ENCODE measurements around the gene TNFRSF1B.

Gene TNFRSF1B

DNA sequence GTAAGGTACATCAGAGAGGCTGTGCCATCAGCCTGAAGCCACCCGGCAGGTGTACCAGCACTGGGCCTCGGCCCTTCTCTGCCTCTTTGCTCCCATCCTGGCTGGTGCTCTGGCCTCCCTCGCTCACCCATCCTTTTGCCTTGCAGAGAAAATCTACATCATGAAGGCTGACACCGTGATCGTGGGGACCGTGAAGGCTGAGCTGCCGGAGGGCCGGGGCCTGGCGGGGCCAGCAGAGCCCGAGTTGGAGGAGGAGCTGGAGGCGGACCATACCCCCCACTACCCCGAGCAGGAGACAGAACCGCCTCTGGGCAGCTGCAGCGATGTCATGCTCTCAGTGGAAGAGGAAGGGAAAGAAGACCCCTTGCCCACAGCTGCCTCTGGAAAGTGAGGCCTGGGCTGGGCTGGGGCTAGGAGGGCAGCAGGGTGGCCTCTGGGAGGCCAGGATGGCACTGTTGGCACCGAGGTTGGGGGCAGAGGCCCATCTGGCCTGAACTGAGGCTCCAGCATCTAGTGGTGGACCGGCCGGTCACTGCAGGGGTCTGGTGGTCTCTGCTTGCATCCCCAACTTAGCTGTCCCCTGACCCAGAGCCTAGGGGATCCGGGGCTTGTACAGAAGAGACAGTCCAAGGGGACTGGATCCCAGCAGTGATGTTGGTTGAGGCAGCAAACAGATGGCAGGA lies 24.5 kb upstream of the TNFRSF1B start:
- Histone ChIP-seq H3K9me3 (ENCODE audit: control insufficient read depth, insufficient read depth, low read length) (no peaks in the 10 kb centered on the region), H3K4me3 (ENCODE audit: low read length) (no peak overlapping the region), H3K27ac (ENCODE audit: low read depth, low read length) (no peak overlapping the region)

GRCh38 chr1:12142891-12143630 lies 23.7 kb upstream of the TNFRSF1B start:
- Histone ChIP-seq H3K36me3 (ENCODE audit: control insufficient read depth, low read length) (no peaks in the 10 kb centered on the region), H3K9me3 (ENCODE audit: control insufficient read depth, insufficient read depth, low read length) (no peaks in the 10 kb centered on the region), H3K27me3 (ENCODE audit: control insufficient read depth, low read length) (no peaks in the 10 kb centered on the region), H4K20me1 (ENCODE audit: control insufficient read depth, insufficient read depth, low read depth, low read length) (no peaks in the 10 kb centered on the region), H3K4me1 (ENCODE audit: control insufficient read depth, low read length) (peaks cover 48% of the 10 kb centered on the region), H3F3A (ENCODE audit: control insufficient read depth, insufficient read depth) (no peaks in the 10 kb centered on the region), H3K4me3 (ENCODE audit: low read length) (0 out of 2 replicates have a peak overlapping the region, but pooled peaks have one; percentile 19), H3K4me2 (ENCODE audit: low read length) (peak overlapping the region; percentile 59), H3K79me2 (ENCODE audit: control insufficient read depth, low read length) (no peaks in the 10 kb centered on the region), H3K27ac (ENCODE audit: low read depth, low read length) (no peak overlapping the region), H3K9me2 (replicated peaks; ENCODE audit: control insufficient read depth, low read length) (no peaks in the 10 kb centered on the region)
- TF ChIP-seq EZH2phosphoT487 (IDR thresholded peaks at IDR 0.05; ENCODE audit: borderline replicate concordance, low read length) (no peak), CTCF (IDR thresholded peaks at IDR 0.05; ENCODE audit: low read depth, low read length, poor library complexity, severe bottlenecking) (no peak)

More for the DNA sequence above, 24.5 kb upstream of the TNFRSF1B start:
- Histone ChIP-seq H3K27me3 (ENCODE audit: control insufficient read depth, low read length) (no peaks in the 10 kb centered on the region), H3F3A (ENCODE audit: control insufficient read depth, insufficient read depth) (no peaks in the 10 kb centered on the region), H3K4me2 (ENCODE audit: low read length) (no peak overlapping the region), H3K9me2 (replicated peaks; ENCODE audit: control insufficient read depth, low read length) (no peaks in the 10 kb centered on the region), H3K79me2 (ENCODE audit: control insufficient read depth, low read length) (no peaks in the 10 kb centered on the region), H3K36me3 (ENCODE audit: control insufficient read depth, low read length) (no peaks in the 10 kb centered on the region), H4K20me1 (ENCODE audit: control insufficient read depth, insufficient read depth, low read depth, low read length) (no peaks in the 10 kb centered on the region), H3K4me1 (ENCODE audit: control insufficient read depth, low read length) (peaks cover 40% of the 10 kb centered on the region)
- TF ChIP-seq CTCF (IDR thresholded peaks at IDR 0.05; ENCODE audit: low read depth, low read length, poor library complexity, severe bottlenecking): no peak
- TF ChIP-seq EZH2phosphoT487 (IDR thresholded peaks at IDR 0.05; ENCODE audit: borderline replicate concordance, low read length): no peak

DNA sequence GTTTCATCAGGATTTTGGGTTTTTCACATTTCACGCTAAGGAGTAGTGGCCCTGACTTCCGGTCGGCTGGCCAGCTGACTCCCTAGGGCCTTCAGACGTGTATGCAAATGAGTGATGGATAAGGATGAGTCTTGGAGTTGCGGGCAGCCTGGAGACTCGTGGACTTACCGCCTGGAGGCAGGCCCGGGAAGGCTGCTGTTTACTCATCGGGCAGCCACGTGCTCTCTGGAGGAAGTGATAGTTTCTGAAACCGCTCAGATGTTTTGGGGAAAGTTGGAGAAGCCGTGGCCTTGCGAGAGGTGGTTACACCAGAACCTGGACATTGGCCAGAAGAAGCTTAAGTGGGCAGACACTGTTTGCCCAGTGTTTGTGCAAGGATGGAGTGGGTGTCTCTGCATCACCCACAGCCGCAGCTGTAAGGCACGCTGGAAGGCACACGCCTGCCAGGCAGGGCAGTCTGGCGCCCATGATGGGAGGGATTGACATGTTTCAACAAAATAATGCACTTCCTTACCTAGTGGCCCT lies 23.1 kb upstream of the TNFRSF1B start:
- H3K27me3 ChIP-seq (ENCODE audit: control insufficient read depth, low read length): no peaks in the 10 kb centered on the region
- no peaks in the 10 kb centered on the region for H3K9me2 ChIP-seq (replicated peaks; ENCODE audit: control insufficient read depth, low read length)
- no peaks in the 10 kb centered on the region for H3K79me2 ChIP-seq (ENCODE audit: control insufficient read depth, low read length)
- H4K20me1 ChIP-seq (ENCODE audit: control insufficient read depth, insufficient read depth, low read depth, low read length): no peaks in the 10 kb centered on the region
- peaks cover 54% of the 10 kb centered on the region for H3K4me1 ChIP-seq (ENCODE audit: control insufficient read depth, low read length)
- H3K4me3 ChIP-seq (ENCODE audit: low read length): peak overlapping the region; percentile 19
- H3K9me3 ChIP-seq (ENCODE audit: control insufficient read depth, insufficient read depth, low read length): no peaks in the 10 kb centered on the region
- H3K36me3 ChIP-seq (ENCODE audit: control insufficient read depth, low read length): no peaks in the 10 kb centered on the region
- H3K4me2 ChIP-seq (ENCODE audit: low read length): peak overlapping the region; percentile 59
- H3F3A ChIP-seq (ENCODE audit: control insufficient read depth, insufficient read depth): no peaks in the 10 kb centered on the region
- TF ChIP-seq CTCF (IDR thresholded peaks at IDR 0.05; ENCODE audit: low read depth, low read length, poor library complexity, severe bottlenecking) (no peak), EZH2phosphoT487 (IDR thresholded peaks at IDR 0.05; ENCODE audit: borderline replicate concordance, low read length) (no peak)
- no peak overlapping the region for H3K27ac ChIP-seq (ENCODE audit: low read depth, low read length)

Data from DOHH2 (cell line).